Stomach (tissue), 4 donors: ENCODE measurements around the gene ADARB2.

Source experiments
- POLR2A ChIP-seq, 4 donors: fragments of 450-650 bp; IDR thresholded peaks; one replicate each; pipeline ENCODE4 v1.6.1; 2016; ENCODE audit warnings: antibody characterized with exemption in 4 of 4, control low read depth in 2 of 4, mild to moderate bottlenecking in 1 of 4, moderate library complexity in 1 of 4
- POLR2AphosphoS5 ChIP-seq, 3 donors: sonication (generic); formaldehyde crosslinking; IDR thresholded peaks; one replicate each; pipeline ENCODE4 v1.6.1; 2016; ENCODE audit warnings: antibody characterized with exemption in 3 of 3

GRCh38 chr10:1153805-1154351, 583.4 kb downstream of the ADARB2 start:
- no peak for TF ChIP-seq POLR2AphosphoS5 (IDR thresholded peaks at IDR 0.05)
- no peak for TF ChIP-seq POLR2A (IDR thresholded peaks at IDR 0.05)
